OCI-LY7 (cell line): Measurements from ENCODE around the gene MFSD6. TPM values are rescaled to one million over a fixed set of nuclear protein-coding genes. Genes with fewer than 3 reads are reported as not detected.

Experiments used
- BruUV-seq: library from RNA; stranded (reverse); fragments of 400-500 nt; replicated peaks from 2 replicates; lab custom pipeline; 2021; lab: Mats Ljungman, UMichigan
- CTCF ChIA-PET: fragments of 300-600 bp; sonication (Branson Sonifier 250); formaldehyde crosslinking; loops from one replicate; lab custom pipeline; 2022; ENCODE audit warnings: antibody characterized with exemption; ENCODE audit not compliant: unreplicated experiment; lab: Charles Lee
- POLR2A ChIA-PET: fragments of 300-600 bp; sonication (Branson Sonifier 250); formaldehyde crosslinking; loops from one replicate; lab custom pipeline; 2022; ENCODE audit warnings: antibody characterized with exemption; lab: Charles Lee
- DNase-seq: peaks from one replicate; pipeline ENCODE4 v3.0.0-alpha.2; 2015; ENCODE audit warnings: low spot score
- H2AFZ ChIP-seq: fragments of 200-600 bp; sonication (generic), shearing (Covaris generic); 2 replicates; pipeline ENCODE4 v1.6.1; 2014; ENCODE audit warnings: mild to moderate bottlenecking, antibody characterized with exemption, low read length, moderate library complexity
- H3K27ac ChIP-seq: fragments of 200-600 bp; sonication (generic); 2 replicates; pipeline ENCODE4 v1.5.1; 2014; ENCODE audit warnings: mixed run types, low read depth, mild to moderate bottlenecking, moderate library complexity, low read length, inconsistent platforms; ENCODE audit not compliant: poor library complexity, severe bottlenecking
- H3K36me3 ChIP-seq: fragments of 200-600 bp; sonication (generic); 2 replicates; pipeline ENCODE4 v1.6.1; 2014; ENCODE audit warnings: mild to moderate bottlenecking, antibody characterized with exemption, low read length, moderate library complexity, mixed read lengths; ENCODE audit not compliant: insufficient read depth
- H3K4me1 ChIP-seq: fragments of 200-600 bp; sonication (generic); 2 replicates; pipeline ENCODE4 v1.5.1; 2014; ENCODE audit warnings: mild to moderate bottlenecking, low read length; ENCODE audit not compliant: insufficient read depth, poor library complexity, severe bottlenecking
- H3K4me2 ChIP-seq: fragments of 200-600 bp; sonication (generic); 2 replicates; pipeline ENCODE4 v1.6.1; 2014; ENCODE audit warnings: mild to moderate bottlenecking, low read length
- H3K4me3 ChIP-seq: fragments of 200-600 bp; sonication (generic); 2 replicates; pipeline ENCODE4 v1.5.1; 2014; ENCODE audit warnings: mild to moderate bottlenecking, low read depth, low read length; ENCODE audit not compliant: poor library complexity, severe bottlenecking
- H3K79me2 ChIP-seq: fragments of 200-600 bp; sonication (generic); 2 replicates; pipeline ENCODE4 v1.6.1; 2016; ENCODE audit warnings: low read depth, mild to moderate bottlenecking, low read length, moderate library complexity, mixed read lengths; ENCODE audit not compliant: insufficient read depth
- H3K9me2 ChIP-seq: fragments of 200-600 bp; sonication (generic); 2 replicates; pipeline ENCODE4 v1.6.1; 2016; ENCODE audit warnings: mild to moderate bottlenecking, low read length, mixed read lengths; ENCODE audit not compliant: insufficient read depth
- H3K9me3 ChIP-seq: fragments of 200-600 bp; sonication (generic); 2 replicates; pipeline ENCODE4 v1.6.1; 2014; ENCODE audit warnings: mild to moderate bottlenecking, mixed run types, low read length, mixed read lengths
- H4K20me1 ChIP-seq: fragments of 200-600 bp; sonication (generic); 2 replicates; pipeline ENCODE4 v1.6.1; 2014; ENCODE audit warnings: mild to moderate bottlenecking, antibody characterized with exemption, low read length, moderate library complexity, mixed read lengths; ENCODE audit not compliant: insufficient read depth
- EZH2phosphoT487 ChIP-seq: fragments of 200-600 bp; sonication (generic); IDR thresholded peaks from 2 replicates; pipeline ENCODE4 v1.6.1; 2018; ENCODE audit warnings: low read depth, borderline replicate concordance, mild to moderate bottlenecking, mixed run types, antibody characterized with exemption, low read length, moderate library complexity, mixed read lengths
- intact Hi-C: fragments of 100-400 bp; cut with micrococcal nuclease; formaldehyde crosslinking; loops from one replicate; pipeline ENCODE4 v1.10.0; 2022; ENCODE audit not compliant: unreplicated experiment
- total RNA-seq, 2 experiments: library from RNA; depleted of rRNA in 1 of 2; stranded (reverse); fragments of >200 nt in 1 of 2; shearing (Covaris generic) in 1 of 2; gene quantifications; 2 replicates each; pipeline ENCODE4 v1.2.3, GENCODE V29; 2014 to 2022
- TF ChIP-seq, protein P1 (sequence below): fragments of 200-600 bp; sonication (generic); conservative IDR thresholded peaks from 2 replicates; pipeline ENCODE4 v1.5.1; 2014; ENCODE audit warnings: mild to moderate bottlenecking, antibody characterized with exemption, low read length, moderate library complexity, mixed read lengths

The MFSD6 gene
- total RNA-seq, 2 experiments from 2014 or later, result 8.3 to 19.5 TPM

DNA sequence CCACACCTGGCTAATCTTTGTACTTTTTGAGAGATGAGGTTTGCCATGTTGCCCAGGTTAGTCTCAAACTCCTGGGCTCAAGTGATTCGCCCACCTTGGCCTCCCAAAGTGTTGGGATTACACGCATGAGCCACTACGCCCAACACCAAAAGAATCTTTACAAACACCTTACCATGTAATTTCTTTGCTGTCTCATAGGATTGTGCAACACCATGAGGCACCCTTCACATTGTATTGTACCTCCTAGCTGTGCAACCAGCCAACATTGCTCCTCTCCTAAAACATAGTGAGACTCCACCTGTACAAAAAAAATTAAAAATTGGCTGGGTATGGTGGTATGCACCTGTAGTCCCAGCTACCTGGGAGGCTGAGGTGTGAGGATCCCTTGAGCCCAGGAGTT, 3.1 kb upstream of the MFSD6 start:
- H3K4me1 ChIP-seq, result peaks cover 16% of the 10 kb centered on the region
- no peaks in the 10 kb centered on the region for H3K9me2 ChIP-seq
- no peaks in the 10 kb centered on the region for H3K79me2 ChIP-seq
- TF ChIP-seq, protein P1, sequence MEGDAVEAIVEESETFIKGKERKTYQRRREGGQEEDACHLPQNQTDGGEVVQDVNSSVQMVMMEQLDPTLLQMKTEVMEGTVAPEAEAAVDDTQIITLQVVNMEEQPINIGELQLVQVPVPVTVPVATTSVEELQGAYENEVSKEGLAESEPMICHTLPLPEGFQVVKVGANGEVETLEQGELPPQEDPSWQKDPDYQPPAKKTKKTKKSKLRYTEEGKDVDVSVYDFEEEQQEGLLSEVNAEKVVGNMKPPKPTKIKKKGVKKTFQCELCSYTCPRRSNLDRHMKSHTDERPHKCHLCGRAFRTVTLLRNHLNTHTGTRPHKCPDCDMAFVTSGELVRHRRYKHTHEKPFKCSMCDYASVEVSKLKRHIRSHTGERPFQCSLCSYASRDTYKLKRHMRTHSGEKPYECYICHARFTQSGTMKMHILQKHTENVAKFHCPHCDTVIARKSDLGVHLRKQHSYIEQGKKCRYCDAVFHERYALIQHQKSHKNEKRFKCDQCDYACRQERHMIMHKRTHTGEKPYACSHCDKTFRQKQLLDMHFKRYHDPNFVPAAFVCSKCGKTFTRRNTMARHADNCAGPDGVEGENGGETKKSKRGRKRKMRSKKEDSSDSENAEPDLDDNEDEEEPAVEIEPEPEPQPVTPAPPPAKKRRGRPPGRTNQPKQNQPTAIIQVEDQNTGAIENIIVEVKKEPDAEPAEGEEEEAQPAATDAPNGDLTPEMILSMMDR, result no peak
- no peak for TF ChIP-seq EZH2phosphoT487
- H3K36me3 ChIP-seq, result no peaks in the 10 kb centered on the region
- no peak overlapping the region for H3K27ac ChIP-seq
- no peaks in the 10 kb centered on the region for H4K20me1 ChIP-seq
- H2AFZ ChIP-seq, result no peak overlapping the region
- CTCF ChIA-PET, result no interaction called here
- H3K4me2 ChIP-seq, result no peak overlapping the region
- no peak for DNase-seq
- intact Hi-C loops, result loop anchor here (5.0 kb wide), 1 partner anchor 477 kb away; the partner anchor contains the start of gene GLS
- H3K9me3 ChIP-seq, result no peaks in the 10 kb centered on the region
- no peak overlapping the region for H3K4me3 ChIP-seq
- BruUV-seq, result no TSS peak
- POLR2A ChIA-PET, result no interaction called here

DNA sequence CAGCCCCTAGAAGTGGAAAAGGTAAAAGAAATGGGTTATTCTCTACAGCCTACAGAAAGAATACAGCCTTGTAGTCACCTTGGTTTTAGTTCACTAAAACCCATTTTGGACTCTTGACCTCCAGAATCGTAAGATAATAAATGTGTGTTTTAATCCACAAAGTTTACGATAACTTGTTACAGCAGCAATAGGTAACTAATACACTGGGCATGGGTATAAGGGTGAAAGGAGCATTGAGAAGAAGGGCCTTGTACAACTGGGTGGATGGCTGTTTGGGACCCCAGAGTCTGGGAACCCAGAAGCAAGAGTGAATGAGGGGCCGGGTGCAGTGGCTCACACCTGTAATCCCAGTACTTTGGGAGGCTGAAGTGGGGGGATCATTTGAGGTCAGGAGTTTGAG, 2.2 kb upstream of the MFSD6 start:
- H3K27ac ChIP-seq, result no peak overlapping the region
- ChIA-PET CTCF (no interaction called here), POLR2A (interaction anchor here (1.4 kb wide), 1 partner anchor 41 kb away, joined by 3 read pairs; no protein-coding TSS in a partner anchor)
- TF ChIP-seq, protein P1, result no peak
- TF ChIP-seq EZH2phosphoT487, result no peak
- H3K4me2 ChIP-seq, result no peak overlapping the region
- no peaks in the 10 kb centered on the region for H4K20me1 ChIP-seq
- intact Hi-C loops, result loop anchor here (5.0 kb wide), 1 partner anchor 476 kb away; the partner anchor contains the start of gene GLS
- no peaks in the 10 kb centered on the region for H3K9me2 ChIP-seq
- H3K79me2 ChIP-seq, result no peaks in the 10 kb centered on the region
- H3K36me3 ChIP-seq, result no peaks in the 10 kb centered on the region
- H2AFZ ChIP-seq, result no peak overlapping the region
- peaks cover 16% of the 10 kb centered on the region for H3K4me1 ChIP-seq
- no peak overlapping the region for H3K4me3 ChIP-seq
- DNase-seq, result no peak
- H3K9me3 ChIP-seq, result no peaks in the 10 kb centered on the region
- no TSS peak for BruUV-seq

DNA sequence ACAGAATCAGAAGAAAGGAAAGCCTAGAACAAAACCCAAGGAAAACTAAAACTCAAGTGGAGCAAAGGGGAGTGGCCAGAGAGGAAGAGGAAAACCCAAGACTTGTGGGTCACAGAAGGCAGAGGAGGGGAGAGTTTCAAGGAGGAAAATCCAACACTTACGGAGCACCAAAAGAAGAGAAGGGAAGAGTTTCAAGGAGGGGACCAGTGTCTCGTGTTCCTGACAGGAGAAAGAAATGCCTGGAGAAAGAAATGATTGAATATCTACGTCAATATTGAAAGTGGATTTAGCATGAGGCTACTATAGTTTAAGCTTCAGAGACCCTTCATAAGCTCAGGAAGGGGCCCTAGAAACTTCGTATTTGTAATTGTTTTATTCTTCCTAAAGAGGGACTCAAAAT, 1.4 kb upstream of the MFSD6 start:
- TF ChIP-seq, protein P1, result no peak
- no peak for TF ChIP-seq EZH2phosphoT487
- H3K36me3 ChIP-seq, result no peaks in the 10 kb centered on the region
- no TSS peak for BruUV-seq
- DNase-seq, result no peak
- no peaks in the 10 kb centered on the region for H3K9me2 ChIP-seq
- H3K9me3 ChIP-seq, result no peaks in the 10 kb centered on the region
- H3K27ac ChIP-seq, result no peak overlapping the region
- no peak overlapping the region for H3K4me3 ChIP-seq
- ChIA-PET CTCF (no interaction called here), POLR2A (interaction anchor here (0.6 to 1.6 kb wide), 6 partner anchors 40 to 274 kb away, joined by 3 to 5 read pairs (median 5); no protein-coding TSS in a partner anchor)
- no peaks in the 10 kb centered on the region for H4K20me1 ChIP-seq
- intact Hi-C loops, result loop anchor here (1.0 to 5.0 kb wide), 2 partner anchors 129 to 475 kb away; partner anchors contain the start of gene GLS
- H3K79me2 ChIP-seq, result no peaks in the 10 kb centered on the region
- H3K4me1 ChIP-seq, result peaks cover 16% of the 10 kb centered on the region
- H3K4me2 ChIP-seq, result no peak overlapping the region
- peak overlapping the region; percentile 95; the same call in 1 of the 2 replicates for H2AFZ ChIP-seq
